Measurements from ENCODE around the gene SUMF2.
"Not testable (repeated sequence)": the region's sequence is repeated elsewhere in the genome, so short reads cannot be mapped to it uniquely, and the experiment has no call there.

The SUMF2 gene

DNA sequence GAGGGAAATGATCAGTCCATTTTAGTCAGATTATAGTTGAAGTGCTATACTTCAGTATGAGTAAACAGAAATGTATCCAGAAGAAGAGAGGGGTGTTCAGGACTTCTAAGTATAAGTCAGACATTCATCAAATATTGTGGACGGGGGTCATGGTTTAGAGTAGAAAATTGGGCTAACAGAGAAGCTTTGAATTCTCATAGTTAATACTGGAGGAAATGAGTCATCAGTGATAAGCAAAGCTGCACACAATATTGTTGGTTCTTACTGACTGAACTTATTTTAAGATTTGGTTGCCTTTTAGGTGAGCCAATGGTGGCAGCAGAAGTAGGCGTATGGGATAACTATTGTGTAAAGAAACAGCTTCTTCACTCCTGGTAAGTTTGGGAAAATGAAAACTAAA is 1.7 kb upstream of the SUMF2 start:
- no peak for DNase-seq

GRCh38 chr7:56063500-56063881 is 595 bp upstream of the SUMF2 start:
- no peak for DNase-seq

DNA sequence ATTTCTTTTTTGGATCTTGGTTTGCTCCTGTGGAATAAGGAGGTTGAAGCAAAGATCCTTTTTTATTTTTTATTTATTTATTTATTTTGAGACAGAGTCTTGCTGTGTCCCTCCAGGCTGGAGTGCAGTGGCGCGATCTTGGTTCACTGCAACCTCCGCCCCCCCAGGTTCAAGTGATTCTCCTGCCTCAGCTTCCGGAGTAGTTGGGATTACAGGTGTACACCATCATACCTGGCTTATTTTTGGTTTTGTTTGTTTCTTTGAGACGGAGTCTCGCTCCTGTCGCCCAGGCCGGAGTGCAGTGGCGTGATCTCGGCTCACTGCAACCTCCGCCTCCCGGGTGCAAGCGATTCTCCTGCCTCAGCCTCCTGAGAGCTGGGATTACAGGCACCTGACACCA is 2.3 kb downstream of the SUMF2 start:
- DNase-seq: not testable (repeated sequence)

GRCh38 chr7:56074371-56074791 is 10.3 kb downstream of the SUMF2 start:
- DNase-seq: peak in 55 of 58 donors; percentile 24 to 82 (median 58)

DNA sequence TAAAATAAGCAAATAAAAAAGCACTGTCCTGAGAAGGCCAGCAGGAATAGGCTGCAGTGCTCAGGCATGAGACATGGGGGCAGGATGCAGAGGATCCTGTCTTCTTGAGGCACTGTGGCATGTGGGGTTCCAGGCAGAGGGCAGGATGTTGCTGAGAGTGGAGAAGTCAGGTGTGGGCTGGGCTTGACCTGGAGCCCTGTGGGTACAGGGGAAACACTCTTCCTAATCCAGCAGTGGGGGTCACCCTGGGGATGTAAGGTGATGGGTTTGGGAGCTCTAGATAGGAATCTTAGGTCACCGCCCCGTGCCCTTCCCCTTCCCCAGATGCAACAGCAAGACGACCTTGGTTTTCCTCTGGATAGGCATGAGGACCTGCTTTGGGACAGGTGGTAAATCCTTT is 13.6 kb downstream of the SUMF2 start:
- DNase-seq: no peak

- DNase-seq: no peak
These were observed 14.1 kb downstream of the SUMF2 start for GRCh38 chr7:56078196-56078595.

DNA sequence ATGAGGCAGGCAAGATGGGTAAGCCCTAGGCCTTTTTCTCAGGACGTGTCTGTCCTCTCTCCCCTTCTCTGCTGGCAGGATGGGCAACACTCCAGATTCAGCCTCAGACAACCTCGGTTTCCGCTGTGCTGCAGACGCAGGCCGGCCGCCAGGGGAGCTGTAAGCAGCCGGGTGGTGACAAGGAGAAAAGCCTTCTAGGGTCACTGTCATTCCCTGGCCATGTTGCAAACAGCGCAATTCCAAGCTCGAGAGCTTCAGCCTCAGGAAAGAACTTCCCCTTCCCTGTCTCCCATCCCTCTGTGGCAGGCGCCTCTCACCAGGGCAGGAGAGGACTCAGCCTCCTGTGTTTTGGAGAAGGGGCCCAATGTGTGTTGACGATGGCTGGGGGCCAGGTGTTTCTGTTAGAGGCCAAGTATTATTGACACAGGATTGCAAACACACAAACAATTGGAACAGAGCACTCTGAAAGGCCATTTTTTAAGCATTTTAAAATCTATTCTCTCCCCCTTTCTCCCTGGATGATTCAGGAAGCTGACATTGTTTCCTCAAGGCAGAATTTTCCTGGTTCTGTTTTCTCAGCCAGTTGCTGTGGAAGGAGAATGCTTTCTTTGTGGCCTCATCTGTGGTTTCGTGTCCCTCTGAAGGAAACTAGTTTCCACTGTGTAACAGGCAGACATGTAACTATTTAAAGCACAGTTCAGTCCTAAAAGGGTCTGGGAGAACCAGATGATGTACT is 15.5 kb downstream of the SUMF2 start:
- peak in 57 of 58 donors; percentile 14 to 88 (median 74) for DNase-seq

DNA sequence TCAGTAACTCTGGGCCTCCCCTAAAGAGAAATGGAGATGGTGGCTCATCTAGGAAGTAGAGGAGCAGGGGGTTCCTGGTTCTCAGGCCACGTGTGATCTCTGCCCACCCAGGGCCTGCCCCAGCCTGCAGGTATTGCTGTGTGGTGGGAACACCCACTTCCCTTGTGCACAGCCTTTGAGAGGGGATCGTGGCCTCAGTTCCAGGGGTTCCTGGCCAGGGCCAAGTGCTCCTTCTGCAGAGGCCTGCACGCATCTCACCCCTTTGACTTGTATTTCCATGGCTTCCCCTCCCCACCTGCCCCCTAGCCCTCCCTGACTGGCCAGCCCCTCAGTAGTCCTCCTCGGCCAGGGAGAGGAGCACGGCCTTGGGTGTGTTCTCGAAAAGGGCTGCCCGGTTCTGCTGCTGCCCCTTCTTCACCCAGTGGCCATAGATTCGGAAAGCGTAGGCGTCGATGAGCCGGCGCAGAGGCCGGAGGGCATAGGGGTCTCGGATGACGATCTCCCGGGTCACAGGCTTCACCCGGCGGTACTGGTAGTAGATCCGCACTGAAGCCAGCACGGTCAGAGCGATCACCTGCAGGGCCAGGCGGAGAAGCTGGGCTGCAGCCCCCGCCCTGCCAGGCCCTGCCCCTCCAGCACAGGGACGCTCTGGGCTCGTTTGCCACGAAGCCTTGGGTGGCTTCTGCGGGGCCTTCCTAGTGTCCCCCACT is 16.8 kb downstream of the SUMF2 start:
- DNase-seq: not testable (repeated sequence)

DNA sequence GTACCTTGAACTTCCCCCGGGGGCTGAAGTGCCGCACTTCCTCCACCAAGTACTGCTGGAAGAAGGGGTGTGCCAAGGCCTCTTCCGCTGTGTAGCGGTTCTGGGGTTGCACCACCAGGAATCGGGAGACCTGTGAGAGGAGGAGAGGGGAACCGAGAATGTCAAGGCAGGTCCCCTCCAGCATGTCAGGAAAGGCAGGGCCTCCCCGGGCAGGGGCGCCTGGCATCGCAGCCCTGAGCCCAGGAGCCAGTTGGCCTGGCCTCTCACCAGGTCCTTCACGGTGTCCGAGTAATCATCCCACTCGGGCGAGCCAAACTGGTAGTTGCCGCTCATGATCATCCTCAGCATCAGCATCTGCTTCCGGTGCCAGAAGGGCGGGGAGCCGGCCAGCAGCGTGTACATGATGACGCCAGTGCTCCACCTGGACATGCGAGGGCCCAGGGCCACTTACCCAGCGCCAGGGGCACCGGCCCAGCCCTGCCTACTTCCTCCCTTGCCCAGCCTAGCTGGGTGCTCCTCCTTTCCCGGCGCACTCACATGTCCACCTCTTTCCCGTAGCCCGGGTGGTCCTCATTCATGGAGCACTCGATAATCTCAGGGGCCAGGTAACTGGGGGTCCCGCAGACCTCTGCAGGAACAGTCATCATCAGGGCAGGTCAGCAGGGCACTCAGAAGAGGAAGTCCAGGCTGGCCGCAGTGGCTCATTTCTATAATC is 17.7 kb downstream of the SUMF2 start:
- DNase-seq: no peak

- peak in 48 of 58 donors; percentile 3 to 80 (median 44) for DNase-seq
These were observed 19.2 kb downstream of the SUMF2 start for GRCh38 chr7:56083150-56083785.

DNA sequence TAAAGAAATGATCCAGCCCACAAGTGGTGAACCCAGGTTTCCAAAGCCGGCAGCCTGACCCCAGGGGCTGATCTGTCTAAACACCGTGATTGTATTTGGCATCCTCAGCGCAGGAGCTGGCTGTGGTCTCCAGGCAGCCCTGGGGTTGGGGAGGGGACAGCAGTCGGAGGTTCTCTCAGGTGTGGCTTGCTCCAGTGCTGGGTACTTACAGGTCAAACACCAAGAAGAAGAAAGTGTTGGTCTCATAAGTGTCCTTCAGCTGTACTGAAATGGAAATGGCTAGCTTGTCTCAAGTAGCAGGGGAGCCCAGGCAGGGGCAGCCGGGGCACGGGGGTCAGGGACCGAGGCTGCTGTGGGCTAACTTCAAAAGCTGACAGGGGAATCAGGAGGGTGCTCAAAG is 22.7 kb downstream of the SUMF2 start:
- no peak for DNase-seq

GRCh38 chr7:56087445-56087844 is 23.4 kb downstream of the SUMF2 start:
- no peak for DNase-seq

DNA sequence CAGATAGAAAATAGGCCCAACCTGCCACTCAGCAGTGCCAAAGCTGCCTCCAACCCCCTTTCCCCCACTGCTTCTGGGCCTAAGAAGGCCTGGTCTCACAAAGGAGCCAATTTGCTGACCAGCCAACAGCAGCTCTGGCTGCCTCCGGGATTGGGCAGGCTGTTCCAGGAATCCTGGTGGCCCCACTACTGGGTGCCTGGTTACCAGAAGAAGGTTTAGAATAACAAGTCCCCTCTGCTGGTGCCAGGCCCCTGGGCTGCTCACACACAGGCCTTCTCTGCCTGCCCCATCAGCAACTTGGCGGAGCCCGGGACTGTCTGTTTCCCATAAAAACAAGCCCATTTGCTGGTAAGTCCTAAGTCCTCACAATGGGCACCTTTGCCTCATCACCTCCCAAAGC is 27.5 kb downstream of the SUMF2 start:
- peak in 53 of 58 donors; percentile 12 to 95 (median 70) for DNase-seq

- DNase-seq: peak in 2 of 58 donors; percentile 34 to 53
These were observed 28.3 kb downstream of the SUMF2 start for GRCh38 chr7:56092388-56092787.

- peak; percentile 9 to 87 (median 72) for DNase-seq
These were observed 28.9 kb downstream of the SUMF2 start, which contains the start of gene PHKG1 for GRCh38 chr7:56092789-56093531. TSS of gene PHKG1 (minus strand) at chr7:56092952. CDS start at chr7:56088941, 4,011 bp downstream.

- no peak for DNase-seq
These were observed 33.6 kb downstream of the SUMF2 start for GRCh38 chr7:56097700-56098099.

GRCh38 chr7:56098187-56099008 is 34.3 kb downstream of the SUMF2 start:
- DNase-seq: not testable (repeated sequence)

DNA sequence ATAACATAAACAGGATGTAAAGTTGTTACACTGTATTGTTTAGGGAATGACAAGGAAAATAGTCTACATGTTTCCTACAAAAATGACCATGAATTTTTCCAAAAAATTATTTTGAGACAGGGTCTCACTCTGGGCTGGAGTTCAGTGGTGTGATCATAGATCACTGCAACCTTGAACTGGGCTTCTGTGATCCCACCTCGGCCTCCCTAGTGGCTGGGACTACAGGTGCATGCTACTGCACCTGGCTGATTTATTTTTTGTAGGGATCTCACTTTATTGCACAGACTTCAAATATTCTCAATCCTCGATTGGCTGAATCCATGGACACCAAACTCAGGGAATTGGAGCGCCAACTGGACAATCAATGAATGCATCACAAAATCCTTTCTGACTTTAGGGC is 35.6 kb downstream of the SUMF2 start:
- no peak for DNase-seq

DNA sequence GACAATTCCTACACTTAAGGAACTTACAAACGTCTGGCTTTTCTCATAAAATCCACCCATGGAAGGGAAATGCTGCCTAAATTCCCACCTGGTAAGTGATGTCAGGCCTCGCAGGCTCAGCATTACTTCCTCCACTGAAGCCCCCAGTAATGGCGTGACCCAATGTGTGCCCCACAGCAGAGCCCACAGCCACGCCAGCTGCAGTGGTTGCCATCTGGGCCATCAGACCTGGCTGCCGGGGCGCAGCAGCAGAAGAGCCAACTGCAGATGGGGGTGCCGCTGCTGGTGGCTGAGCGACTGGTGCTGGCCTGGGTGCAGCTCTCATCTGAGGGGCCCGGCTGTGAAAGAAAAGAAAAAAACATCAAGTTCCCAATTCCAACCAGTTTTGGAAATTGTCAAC is 40.1 kb downstream of the SUMF2 start:
- DNase-seq: not testable (repeated sequence)

DNA sequence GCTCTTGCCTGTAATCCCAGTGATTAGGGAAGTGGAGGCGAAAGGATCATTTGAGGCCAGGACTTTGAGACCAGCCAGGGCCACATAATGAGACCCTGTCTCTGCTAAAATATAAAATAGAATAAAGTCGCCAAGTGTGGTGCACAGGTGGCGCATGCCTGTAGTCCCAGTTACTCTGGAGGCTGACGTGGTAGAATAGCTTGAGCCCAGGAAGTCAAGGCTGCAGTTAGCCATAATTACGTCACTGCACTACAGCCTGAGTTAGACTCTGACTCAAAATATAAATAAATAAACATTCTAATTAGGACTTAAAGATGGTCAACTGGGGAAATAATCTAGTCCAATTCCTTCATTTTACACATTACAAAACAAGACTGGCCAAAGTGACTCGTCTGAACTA is 41.4 kb downstream of the SUMF2 start:
- no peak for DNase-seq

All from anterior cingulate cortex (tissue), 58 donors.